GM23248 (cell line): ENCODE measurements around the gene CCDC77. TPM values are rescaled to one million over a fixed set of nuclear protein-coding genes. Genes with fewer than 3 reads are reported as not detected.
A peak's percentile ranks its signal among the peaks of the same experiment; 100 is the strongest.

Source experiments
- DNase-seq: peaks from one replicate; pipeline ENCODE4 v3.0.0-alpha.2; 2015
- H2AFZ ChIP-seq: fragments of 200-600 bp; sonication (generic); 2 replicates; pipeline ENCODE4 v1.6.1; 2016; ENCODE audit warnings: antibody characterized with exemption
- H3F3A ChIP-seq: fragments of 200-600 bp; sonication (generic); 2 replicates; pipeline ENCODE4 v1.6.1; 2016; ENCODE audit warnings: mild to moderate bottlenecking, antibody characterized with exemption, mixed run types; ENCODE audit not compliant: insufficient read depth
- H3K27ac ChIP-seq: fragments of 200-600 bp; sonication (generic); 2 replicates; pipeline ENCODE4 v1.5.1; 2016; ENCODE audit warnings: mild to moderate bottlenecking
- H3K27me3 ChIP-seq: fragments of 200-600 bp; sonication (generic); replicated peaks from 2 replicates; pipeline ENCODE4 v1.6.1; 2016; ENCODE audit warnings: mild to moderate bottlenecking; ENCODE audit not compliant: insufficient read depth
- H3K36me3 ChIP-seq: fragments of 200-600 bp; sonication (generic); 2 replicates; pipeline ENCODE4 v1.6.1; 2016; ENCODE audit warnings: low read depth, mild to moderate bottlenecking
- H3K4me1 ChIP-seq: fragments of 200-600 bp; sonication (generic); 2 replicates; pipeline ENCODE4 v1.6.1; 2016; ENCODE audit warnings: mild to moderate bottlenecking; ENCODE audit not compliant: insufficient read depth
- H3K4me2 ChIP-seq: fragments of 200-600 bp; sonication (generic); one replicate; pipeline ENCODE4 v1.6.1; 2016; ENCODE audit warnings: mild to moderate bottlenecking; ENCODE audit not compliant: unreplicated experiment
- H3K4me3 ChIP-seq: fragments of 200-600 bp; sonication (generic); 2 replicates; pipeline ENCODE4 v1.5.1; 2016; ENCODE audit warnings: mild to moderate bottlenecking
- H3K79me2 ChIP-seq: fragments of 200-600 bp; sonication (generic); 2 replicates; pipeline ENCODE4 v1.6.1; 2016; ENCODE audit warnings: mild to moderate bottlenecking; ENCODE audit not compliant: insufficient read depth
- H3K9ac ChIP-seq: fragments of 200-600 bp; sonication (generic); 2 replicates; pipeline ENCODE4 v1.6.1; 2016; ENCODE audit warnings: mild to moderate bottlenecking
- H3K9me2 ChIP-seq: fragments of 200-600 bp; sonication (generic); 2 replicates; pipeline ENCODE4 v1.6.1; 2016; ENCODE audit warnings: mixed run types, mild to moderate bottlenecking, moderate library complexity; ENCODE audit not compliant: insufficient read depth
- H3K9me3 ChIP-seq: fragments of 200-600 bp; sonication (generic); one replicate; pipeline ENCODE4 v1.6.1; 2017; ENCODE audit warnings: low read depth
- H4K20me1 ChIP-seq: fragments of 200-600 bp; sonication (generic); 2 replicates; pipeline ENCODE4 v1.6.0; 2016; ENCODE audit not compliant: insufficient read depth
- EZH2 ChIP-seq: fragments of 200-600 bp; sonication (generic); IDR thresholded peaks from 2 replicates; pipeline ENCODE4 v1.6.1; 2018; ENCODE audit warnings: antibody characterized with exemption, mild to moderate bottlenecking; ENCODE audit not compliant: insufficient read depth, poor library complexity, severe bottlenecking
- EZH2phosphoT487 ChIP-seq: fragments of 200-600 bp; sonication (generic); IDR thresholded peaks from 2 replicates; pipeline ENCODE4 v1.6.1; 2018; ENCODE audit warnings: antibody characterized with exemption, moderate library complexity, mild to moderate bottlenecking, low read depth; ENCODE audit not compliant: insufficient read depth
- WGBS, 2 experiments: methylation state at CpG; one replicate each; pipeline ENCODE4 v1.1.6; 2015 to 2017; ENCODE audit warnings: low lambda C conversion rate in 2 of 2, low coverage in 1 of 2; ENCODE audit errors: missing lambda C conversion rate in 2 of 2; 5-methylcytosine and 5-hydroxymethylcytosine counted together
- in situ Hi-C: fragments of 300-500 bp; cut with MboI; formaldehyde crosslinking; loops from 2 replicates; pipeline ENCODE4 v1.15.0; 2020
- polyA plus RNA-seq: library from polyadenylated mRNA; unstranded; fragments of >200 nt; fragmentation: Nextera tagmentation; extraction: Ambion mirVana; gene quantifications from 2 replicates; pipeline ENCODE4 v1.2.1, GENCODE V29; 2016
- total RNA-seq: library from RNA; depleted of rRNA; stranded (reverse); fragments of >200 nt; shearing (Covaris generic); gene quantifications from 2 replicates; pipeline ENCODE4 v1.2.3, GENCODE V29; 2014

Gene CCDC77
- total and polyA plus RNA-seq, 2 experiments from 2014 or later, result 6.3 to 8.3 TPM

DNA sequence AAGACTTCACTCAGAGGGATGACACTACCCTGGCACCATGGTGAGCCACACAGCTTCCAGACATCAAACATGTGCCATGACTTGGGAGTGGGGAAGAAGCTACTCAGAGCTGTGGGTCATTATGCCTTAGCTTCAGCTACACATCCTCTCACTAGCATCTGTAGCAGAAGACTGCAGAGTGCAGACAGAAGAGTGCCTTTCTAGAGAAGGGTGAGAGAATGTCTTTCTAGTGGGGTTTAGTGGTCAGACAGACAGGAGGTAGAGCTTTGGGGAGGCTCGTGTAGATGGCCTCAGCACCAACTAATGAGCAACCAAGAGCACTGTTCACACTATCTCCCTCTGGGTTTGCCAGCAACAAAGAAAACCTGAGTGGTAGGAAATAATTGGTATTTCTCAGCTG lies 53.4 kb downstream of the CCDC77 start:
- no peak overlapping the region for H3K4me2 ChIP-seq
- H3K9me2 ChIP-seq, result no peaks in the 10 kb centered on the region
- H3F3A ChIP-seq, result no peaks in the 10 kb centered on the region
- no peak for TF ChIP-seq EZH2phosphoT487
- no peak for TF ChIP-seq EZH2
- in situ Hi-C loops, result no loop called here
- 50% methylated on average over 1 of the region's 1 CpG for WGBS, 2 experiments
- no peaks in the 10 kb centered on the region for H3K36me3 ChIP-seq
- no peaks in the 10 kb centered on the region for H3K79me2 ChIP-seq
- no peak for DNase-seq
- peaks cover 61% of the 10 kb centered on the region for H3K27me3 ChIP-seq
- no peak overlapping the region for H2AFZ ChIP-seq
- H3K4me3 ChIP-seq, result no peak overlapping the region
- H3K4me1 ChIP-seq, result peaks cover 5% of the 10 kb centered on the region; the same call in 1 of the 2 replicates
- H3K27ac ChIP-seq, result no peak overlapping the region
- no peaks in the 10 kb centered on the region for H3K9me3 ChIP-seq
- H4K20me1 ChIP-seq, result no peaks in the 10 kb centered on the region
- H3K9ac ChIP-seq, result no peak overlapping the region

DNA sequence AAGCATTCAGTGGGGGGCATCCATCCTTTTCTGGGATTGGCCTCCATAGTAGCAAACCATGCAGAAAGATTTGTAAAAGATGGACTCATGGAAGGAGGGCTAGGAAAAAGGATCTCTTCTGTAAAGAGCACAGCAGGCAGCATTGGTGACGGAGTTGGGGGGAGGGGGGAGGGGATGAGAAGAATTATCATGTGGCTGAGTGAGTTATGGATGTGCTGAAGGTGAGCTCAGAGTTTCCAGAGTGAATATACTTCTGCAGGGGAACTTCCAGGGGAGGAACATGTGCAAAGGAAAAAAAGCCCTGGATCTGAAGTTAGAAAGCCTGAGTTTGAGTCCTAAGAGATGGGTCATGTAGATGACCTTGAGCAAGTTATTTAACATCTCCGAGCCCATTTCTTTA lies 54.4 kb downstream of the CCDC77 start:
- no peaks in the 10 kb centered on the region for H4K20me1 ChIP-seq
- H3K9me3 ChIP-seq, result no peaks in the 10 kb centered on the region
- H3K79me2 ChIP-seq, result no peaks in the 10 kb centered on the region
- no peak for DNase-seq
- no peak overlapping the region for H2AFZ ChIP-seq
- in situ Hi-C loops, result no loop called here
- no peaks in the 10 kb centered on the region for H3K9me2 ChIP-seq
- H3K27me3 ChIP-seq, result peaks cover 52% of the 10 kb centered on the region
- peaks cover 5% of the 10 kb centered on the region; the same call in 1 of the 2 replicates for H3K4me1 ChIP-seq
- no peak overlapping the region for H3K9ac ChIP-seq
- TF ChIP-seq EZH2phosphoT487 (no peak), EZH2 (no peak)
- no peaks in the 10 kb centered on the region for H3F3A ChIP-seq
- no peak overlapping the region for H3K4me3 ChIP-seq
- no peak overlapping the region for H3K4me2 ChIP-seq
- WGBS, 2 experiments, result 38 to 67% methylated on average over 2 of the region's 2 CpGs
- H3K27ac ChIP-seq, result no peak overlapping the region
- no peaks in the 10 kb centered on the region for H3K36me3 ChIP-seq

DNA sequence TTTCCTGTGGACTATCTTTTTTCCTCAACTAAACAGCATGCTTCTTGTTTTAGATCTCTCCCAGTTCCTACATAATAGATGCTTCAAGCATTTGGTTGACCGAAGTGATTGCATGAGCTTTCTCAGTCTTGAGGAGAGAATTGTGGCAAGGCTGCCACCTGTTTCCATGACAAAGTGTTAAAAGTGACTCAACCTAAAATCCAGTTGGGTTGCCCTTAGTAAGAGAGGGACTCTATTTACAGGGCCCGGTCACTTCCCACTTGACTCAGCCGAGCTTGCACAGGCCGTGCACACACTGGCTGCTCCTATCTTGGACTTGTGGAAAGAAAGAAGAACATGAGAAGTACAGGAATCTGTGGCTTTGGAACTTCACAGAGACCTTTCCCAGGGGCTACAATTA lies 56.2 kb downstream of the CCDC77 start:
- Histone ChIP-seq H3F3A (no peaks in the 10 kb centered on the region), H3K4me1 (peaks cover 5% of the 10 kb centered on the region; the same call in 1 of the 2 replicates), H2AFZ (no peak overlapping the region), H3K79me2 (no peaks in the 10 kb centered on the region), H4K20me1 (no peaks in the 10 kb centered on the region), H3K27me3 (peaks cover 58% of the 10 kb centered on the region), H3K36me3 (no peaks in the 10 kb centered on the region), H3K4me3 (no peak overlapping the region), H3K9me3 (no peaks in the 10 kb centered on the region), H3K9ac (no peak overlapping the region), H3K27ac (no peak overlapping the region), H3K4me2 (no peak overlapping the region), H3K9me2 (no peaks in the 10 kb centered on the region)
- 80 to 81% methylated on average over 4 of the region's 4 CpGs for WGBS, 2 experiments
- no peak for DNase-seq
- in situ Hi-C loops, result no loop called here
- no peak for TF ChIP-seq EZH2phosphoT487
- TF ChIP-seq EZH2, result no peak

DNA sequence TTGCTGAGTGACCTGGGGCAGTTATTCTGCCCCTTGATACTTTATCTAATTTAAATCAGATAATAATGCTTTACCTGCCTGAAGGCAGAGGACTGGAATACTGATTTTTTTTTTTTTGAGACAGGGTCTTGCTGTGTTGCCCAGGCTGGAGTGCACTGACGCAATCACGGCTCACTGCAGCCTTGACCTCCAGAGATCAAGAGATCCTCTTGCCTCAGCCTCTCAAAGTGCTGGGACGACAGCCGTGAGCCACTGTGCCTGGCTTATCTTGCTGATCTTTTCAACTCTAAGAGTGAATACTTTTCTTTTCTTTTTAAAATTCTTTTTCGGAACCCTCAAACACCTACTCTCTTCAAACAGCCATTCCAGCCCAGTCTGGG lies 57.6 kb downstream of the CCDC77 start:
- no peak for DNase-seq
- Histone ChIP-seq H3K4me2 (peak overlapping the region; percentile 44), H3K27ac (no peak overlapping the region), H3K4me1 (peaks cover 5% of the 10 kb centered on the region; the same call in 1 of the 2 replicates), H3K79me2 (no peaks in the 10 kb centered on the region), H2AFZ (peak overlapping the region; percentile 55), H3K4me3 (peak overlapping the region; percentile 61), H3K9ac (no peak overlapping the region), H3K9me3 (no peaks in the 10 kb centered on the region), H3K36me3 (no peaks in the 10 kb centered on the region), H4K20me1 (no peaks in the 10 kb centered on the region), H3K9me2 (no peaks in the 10 kb centered on the region), H3K27me3 (peaks cover 71% of the 10 kb centered on the region), H3F3A (no peaks in the 10 kb centered on the region)
- in situ Hi-C loops, result no loop called here
- 58 to 72% methylated on average over 5 of the region's 5 CpGs for WGBS, 2 experiments
- no peak for TF ChIP-seq EZH2phosphoT487
- peak; percentile 50 for TF ChIP-seq EZH2
